WTC11 (cell line): ENCODE data around the gene CAMKMT.

Experiments
- CREM ChIP-seq: sonication (generic); formaldehyde crosslinking; IDR thresholded peaks from 2 replicates; pipeline ENCODE4 v1.8.1; 2022; ENCODE audit warnings: mild to moderate bottlenecking, missing genetic modification reagents, moderate library complexity
- CTCF ChIP-seq: fragments of 200-600 bp; IDR thresholded peaks from 2 replicates; pipeline ENCODE4 v1.8.0; 2022; ENCODE audit warnings: antibody characterized with exemption
- HMGXB4 ChIP-seq: sonication (generic); formaldehyde crosslinking; IDR thresholded peaks from 2 replicates; pipeline ENCODE4 v1.8.1; 2023; ENCODE audit warnings: mild to moderate bottlenecking, moderate library complexity, missing genetic modification reagents
- IRF2 ChIP-seq: sonication (generic); formaldehyde crosslinking; IDR thresholded peaks from 2 replicates; pipeline ENCODE4 v1.8.0; 2022; ENCODE audit warnings: low read depth, missing genetic modification reagents, borderline replicate concordance
- NFYB ChIP-seq: sonication (generic); formaldehyde crosslinking; conservative IDR thresholded peaks from 2 replicates; pipeline ENCODE4 v1.8.0; 2022; ENCODE audit warnings: low read depth, missing genetic modification reagents
- NR2C2 ChIP-seq: sonication (generic); formaldehyde crosslinking; IDR thresholded peaks from 2 replicates; pipeline ENCODE4 v1.8.0; 2022; ENCODE audit warnings: mild to moderate bottlenecking, missing genetic modification reagents
- SP1 ChIP-seq: sonication (generic); formaldehyde crosslinking; conservative IDR thresholded peaks from 2 replicates; pipeline ENCODE4 v1.8.1; 2022; ENCODE audit warnings: missing genetic modification reagents
- ZNF138 ChIP-seq: sonication (generic); formaldehyde crosslinking; conservative IDR thresholded peaks from 2 replicates; pipeline ENCODE4 v1.8.1; 2022; ENCODE audit warnings: mild to moderate bottlenecking, moderate library complexity, missing genetic modification reagents
- ZNF232 ChIP-seq: sonication (generic); formaldehyde crosslinking; IDR thresholded peaks from 2 replicates; pipeline ENCODE4 v1.8.0; 2022; ENCODE audit warnings: mild to moderate bottlenecking, missing genetic modification reagents
- ZNF416 ChIP-seq: fragments of 250-450 bp; sonication (Bioruptor Pico); IDR thresholded peaks from 2 replicates; pipeline ENCODE4 v1.9.0; 2021; ENCODE audit warnings: mild to moderate bottlenecking, inconsistent platforms
- TF ChIP-seq, protein P1 (sequence below): sonication (generic); formaldehyde crosslinking; IDR thresholded peaks from 2 replicates; pipeline ENCODE4 v1.8.1; 2023; ENCODE audit warnings: mild to moderate bottlenecking, missing genetic modification reagents
- TF ChIP-seq, protein P2 (sequence below): sonication (generic); formaldehyde crosslinking; IDR thresholded peaks from 2 replicates; pipeline ENCODE4 v1.8.1; 2022; ENCODE audit warnings: low read depth, mild to moderate bottlenecking, moderate library complexity, missing genetic modification reagents, borderline replicate concordance

DNA sequence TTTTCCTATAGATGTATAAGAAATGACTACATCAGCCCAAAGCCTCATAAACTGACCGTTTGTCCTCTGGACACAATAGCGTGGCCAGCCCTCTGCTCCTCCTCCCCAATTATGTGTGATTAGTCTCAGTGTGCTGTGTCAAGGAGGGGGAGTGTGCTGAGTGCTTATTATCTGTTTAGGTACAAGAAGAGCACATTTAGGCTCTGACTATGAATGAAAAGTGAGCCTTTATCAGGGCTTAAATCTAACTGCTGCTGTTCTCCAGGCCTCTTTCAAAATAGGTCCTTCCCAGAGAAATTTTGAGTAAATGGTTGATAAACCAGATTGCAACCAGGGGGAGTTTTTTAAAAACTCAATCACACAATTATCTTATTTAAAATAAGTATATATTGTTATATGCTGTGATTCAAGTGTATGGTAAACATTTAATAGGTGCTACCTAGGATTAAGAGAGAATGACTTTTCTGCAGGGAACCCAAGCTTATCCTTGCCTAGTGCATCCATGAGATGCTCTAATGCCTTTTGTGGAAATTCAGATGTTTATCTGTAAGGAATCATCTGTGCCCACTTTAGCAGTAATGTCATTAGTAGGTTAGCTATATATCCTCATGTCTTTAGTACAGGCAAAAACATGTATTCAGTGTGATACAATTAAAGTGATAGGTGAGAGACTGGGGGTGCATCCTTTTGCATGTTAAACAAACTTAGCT is 411.1 kb downstream of the CAMKMT start:
- TF ChIP-seq CREM (CRISPR knock-in tag): no peak
- TF ChIP-seq CTCF: no peak
- no peak for TF ChIP-seq SP1 (CRISPR knock-in tag)
- TF ChIP-seq HMGXB4: no peak
- TF ChIP-seq ZNF416: no peak
- no peak for TF ChIP-seq IRF2 (CRISPR knock-in tag)
- no peak for TF ChIP-seq ZNF232 (CRISPR knock-in tag)
- TF ChIP-seq NR2C2: no peak
- TF ChIP-seq NFYB: no peak
- TF ChIP-seq ZNF138 (CRISPR knock-in tag): no peak
- TF ChIP-seq, protein P1, sequence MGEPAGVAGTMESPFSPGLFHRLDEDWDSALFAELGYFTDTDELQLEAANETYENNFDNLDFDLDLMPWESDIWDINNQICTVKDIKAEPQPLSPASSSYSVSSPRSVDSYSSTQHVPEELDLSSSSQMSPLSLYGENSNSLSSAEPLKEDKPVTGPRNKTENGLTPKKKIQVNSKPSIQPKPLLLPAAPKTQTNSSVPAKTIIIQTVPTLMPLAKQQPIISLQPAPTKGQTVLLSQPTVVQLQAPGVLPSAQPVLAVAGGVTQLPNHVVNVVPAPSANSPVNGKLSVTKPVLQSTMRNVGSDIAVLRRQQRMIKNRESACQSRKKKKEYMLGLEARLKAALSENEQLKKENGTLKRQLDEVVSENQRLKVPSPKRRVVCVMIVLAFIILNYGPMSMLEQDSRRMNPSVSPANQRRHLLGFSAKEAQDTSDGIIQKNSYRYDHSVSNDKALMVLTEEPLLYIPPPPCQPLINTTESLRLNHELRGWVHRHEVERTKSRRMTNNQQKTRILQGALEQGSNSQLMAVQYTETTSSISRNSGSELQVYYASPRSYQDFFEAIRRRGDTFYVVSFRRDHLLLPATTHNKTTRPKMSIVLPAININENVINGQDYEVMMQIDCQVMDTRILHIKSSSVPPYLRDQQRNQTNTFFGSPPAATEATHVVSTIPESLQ (CRISPR knock-in tag): no peak
- TF ChIP-seq, protein P2, sequence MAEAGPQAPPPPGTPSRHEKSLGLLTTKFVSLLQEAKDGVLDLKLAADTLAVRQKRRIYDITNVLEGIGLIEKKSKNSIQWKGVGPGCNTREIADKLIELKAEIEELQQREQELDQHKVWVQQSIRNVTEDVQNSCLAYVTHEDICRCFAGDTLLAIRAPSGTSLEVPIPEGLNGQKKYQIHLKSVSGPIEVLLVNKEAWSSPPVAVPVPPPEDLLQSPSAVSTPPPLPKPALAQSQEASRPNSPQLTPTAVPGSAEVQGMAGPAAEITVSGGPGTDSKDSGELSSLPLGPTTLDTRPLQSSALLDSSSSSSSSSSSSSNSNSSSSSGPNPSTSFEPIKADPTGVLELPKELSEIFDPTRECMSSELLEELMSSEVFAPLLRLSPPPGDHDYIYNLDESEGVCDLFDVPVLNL (CRISPR knock-in tag): no peak
